ENCODE data around the gene LRRN4.

The LRRN4 gene

GRCh38 chr20:6053776-6054688 is at the start of gene LRRN4:
TSS of gene LRRN4 (minus strand) at chr20:6054060. CDS start at chr20:6052799, 1,261 bp downstream.
- FAIRE-seq = no peak

DNA sequence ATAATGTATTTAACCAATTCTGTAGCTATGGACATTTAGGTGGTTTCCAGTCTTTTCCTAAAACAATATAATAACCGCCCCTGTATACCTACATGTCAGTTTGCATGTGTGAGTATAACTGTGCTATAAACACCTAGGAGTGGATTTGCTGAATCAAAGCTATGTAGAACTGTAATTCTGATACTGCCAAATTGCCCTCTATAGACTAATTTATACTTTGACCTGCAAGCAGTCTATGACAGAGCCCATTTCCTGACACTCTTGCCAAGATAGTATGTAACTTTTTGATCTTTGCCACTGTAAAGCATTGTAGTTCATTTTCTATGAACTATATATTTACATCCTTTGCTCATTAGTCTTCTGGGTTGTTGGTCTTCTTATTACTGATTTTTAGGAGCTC is 49.4 kb upstream of the LRRN4 start:
- peak; percentile 91 for FAIRE-seq

DNA sequence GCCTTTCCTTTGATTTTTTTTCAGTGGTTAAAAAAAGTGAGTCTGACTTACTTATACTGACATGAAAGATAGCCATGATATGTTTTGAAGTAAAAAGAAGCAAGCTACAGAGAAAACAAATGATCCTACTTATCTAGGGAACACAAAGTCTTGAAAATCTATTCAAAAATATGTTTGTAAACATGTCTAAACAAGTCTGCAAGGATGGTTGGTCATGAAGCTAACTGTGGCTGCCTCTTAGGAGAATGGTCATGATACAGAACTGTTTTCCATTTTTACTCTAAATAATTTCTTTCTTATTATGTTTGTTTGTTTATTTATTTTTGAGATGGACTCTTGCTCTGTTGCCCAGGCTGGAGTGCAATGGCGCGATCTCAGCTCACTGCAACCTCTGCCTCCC is 47.5 kb upstream of the LRRN4 start:
- FAIRE-seq = no peak

GRCh38 chr20:6100246-6100645 is 46.4 kb upstream of the LRRN4 start:
- no peak for FAIRE-seq

DNA sequence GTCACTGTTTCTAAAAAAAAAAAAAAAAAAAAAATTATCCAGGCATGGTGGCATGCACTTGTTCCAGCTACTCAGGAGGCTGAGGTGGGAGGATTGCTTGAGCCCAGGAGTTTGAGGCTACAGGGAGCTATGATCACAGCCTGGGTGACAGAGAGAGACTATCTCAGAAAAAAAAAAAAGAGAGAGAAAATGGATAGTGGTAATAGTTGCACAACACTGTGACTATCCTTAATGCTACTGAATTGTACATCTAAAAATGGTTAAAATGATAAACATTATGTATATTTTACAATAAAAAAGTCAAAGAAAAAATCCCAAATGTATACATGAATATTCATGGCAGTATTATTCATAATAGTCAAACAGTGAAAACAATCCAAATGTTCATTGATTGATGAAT is 46.0 kb upstream of the LRRN4 start:
- FAIRE-seq = no peak

GRCh38 chr20:6095409-6095808 is 41.5 kb upstream of the LRRN4 start:
- FAIRE-seq = peak; percentile 69

DNA sequence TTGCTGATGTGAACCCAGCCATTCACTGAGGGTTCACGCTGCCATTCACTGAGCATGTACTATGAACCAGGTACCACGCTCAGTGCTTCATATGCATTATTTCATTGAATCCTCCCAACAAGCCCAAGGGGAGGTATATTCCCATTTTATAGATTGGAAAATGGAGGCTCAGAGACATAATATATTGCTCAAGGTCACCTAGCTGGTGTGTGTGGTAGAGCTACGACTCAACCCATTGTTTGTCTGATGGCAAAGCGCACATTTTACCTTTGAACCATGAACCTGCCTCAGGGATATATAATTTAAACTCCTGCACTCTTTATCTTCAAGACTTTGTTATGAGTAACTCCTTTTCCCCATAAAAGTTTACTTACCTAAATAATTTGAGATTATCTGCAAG is 40.7 kb upstream of the LRRN4 start:
- FAIRE-seq = no peak

DNA sequence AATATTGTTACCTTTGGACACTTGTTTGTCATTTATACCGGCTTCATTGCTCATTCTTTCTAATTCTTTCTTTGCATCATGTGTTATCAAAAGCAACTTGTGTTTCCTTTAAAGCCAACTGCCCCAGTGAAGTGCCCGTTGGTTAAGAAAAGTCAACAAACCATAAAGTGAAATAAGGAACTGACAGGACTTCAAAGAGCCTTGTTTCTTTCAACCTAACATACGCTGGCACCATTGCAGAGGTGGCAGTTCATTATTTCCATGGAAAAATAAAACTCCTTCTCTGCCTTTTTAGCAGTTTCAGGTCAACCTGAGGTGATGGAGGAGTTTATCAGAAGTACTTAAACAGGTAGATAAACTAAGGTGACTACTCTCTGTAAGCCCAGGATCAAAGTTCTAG is 40.2 kb upstream of the LRRN4 start:
- peak; percentile 49 for FAIRE-seq

- FAIRE-seq = no peak
These were observed 37.8 kb upstream of the LRRN4 start for GRCh38 chr20:6091661-6092060.

- no peak for FAIRE-seq
These were observed 33.0 kb upstream of the LRRN4 start for GRCh38 chr20:6086868-6087267.

- no peak for FAIRE-seq
These were observed 30.1 kb upstream of the LRRN4 start for GRCh38 chr20:6083926-6084325.

DNA sequence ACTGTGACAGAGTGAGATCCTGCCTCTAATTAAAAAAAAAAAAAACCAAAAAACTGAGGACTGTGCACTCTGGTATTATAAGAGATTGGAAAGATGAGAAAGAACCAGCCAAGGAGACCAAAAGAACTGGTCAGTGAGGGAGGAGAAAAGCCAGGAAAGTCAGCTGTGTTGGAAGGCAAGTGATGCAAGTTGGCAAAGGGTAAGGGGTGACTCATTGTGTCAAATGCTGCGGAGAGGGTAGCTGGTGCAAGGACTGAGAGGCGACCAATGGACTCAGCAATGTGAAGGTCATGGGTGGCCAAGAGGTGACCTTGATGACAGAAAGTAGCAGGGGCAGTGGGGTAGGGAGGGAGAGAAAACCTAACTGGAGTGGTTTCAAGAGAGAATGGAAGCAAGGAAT is 27.4 kb upstream of the LRRN4 start:
- FAIRE-seq = no peak

GRCh38 chr20:6079016-6079415 is 25.2 kb upstream of the LRRN4 start:
- FAIRE-seq = no peak

DNA sequence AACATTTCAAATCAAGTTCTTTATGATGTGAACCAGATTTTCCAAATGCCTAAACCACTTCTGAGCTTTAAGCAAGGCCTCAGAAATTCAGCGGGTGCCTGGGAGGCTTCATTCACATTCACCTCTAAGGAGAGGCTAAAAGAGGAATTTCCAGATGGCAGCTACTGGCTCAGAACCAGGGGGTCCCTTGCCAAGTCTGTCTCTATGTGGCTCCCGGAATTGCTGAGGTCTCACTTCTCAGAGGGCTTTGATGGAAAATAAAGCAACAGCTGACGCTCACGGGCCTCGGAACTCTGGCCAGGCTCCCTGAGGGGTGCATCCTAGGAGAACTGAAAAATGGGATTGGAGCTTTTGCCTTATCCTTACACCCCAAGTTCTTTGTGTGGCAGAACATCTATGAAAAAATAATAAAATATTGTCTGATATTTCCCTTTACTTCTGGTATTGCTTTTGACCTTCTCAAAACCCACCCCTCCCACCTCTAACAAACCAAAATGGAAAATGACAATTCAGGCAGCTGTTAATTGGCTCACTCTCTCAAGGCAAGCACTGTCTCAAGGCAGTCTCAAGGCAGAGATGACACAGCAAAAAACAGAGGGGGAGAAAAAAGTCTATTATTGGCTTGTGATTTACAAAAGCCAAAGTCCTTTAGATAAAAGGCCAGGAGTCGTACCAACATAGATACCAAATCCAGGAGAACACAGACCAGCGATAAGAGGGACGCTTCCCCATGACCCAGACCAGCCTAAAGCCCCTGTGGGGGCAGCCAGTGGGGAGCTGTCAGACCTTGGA is 21.8 kb upstream of the LRRN4 start:
- no peak for FAIRE-seq

DNA sequence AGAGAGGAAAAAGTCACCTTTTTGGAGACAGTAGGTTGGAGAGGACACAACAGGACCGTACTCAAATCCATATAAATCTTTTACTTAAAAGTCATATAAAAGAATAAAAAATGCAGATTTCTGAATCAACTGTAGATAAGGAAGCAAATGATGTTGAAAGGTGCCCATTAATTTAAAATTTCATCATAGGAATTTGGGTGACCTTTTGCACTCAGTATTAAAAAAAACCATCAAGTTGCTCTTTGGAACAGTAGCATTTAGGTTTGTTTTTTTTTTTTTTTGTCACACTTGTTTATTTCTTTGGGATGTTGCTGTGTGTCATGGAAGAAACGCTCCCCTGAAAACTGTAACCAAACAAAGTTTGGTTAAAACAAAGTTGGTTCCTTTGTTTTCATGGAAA is 20.9 kb upstream of the LRRN4 start:
- FAIRE-seq = no peak

- no peak for FAIRE-seq
These were observed 20.3 kb upstream of the LRRN4 start for GRCh38 chr20:6074145-6074561.

- FAIRE-seq = no peak
These were observed 17.2 kb upstream of the LRRN4 start for GRCh38 chr20:6070829-6071695.

- no peak for FAIRE-seq
These were observed 15.8 kb upstream of the LRRN4 start for GRCh38 chr20:6069669-6070068.

DNA sequence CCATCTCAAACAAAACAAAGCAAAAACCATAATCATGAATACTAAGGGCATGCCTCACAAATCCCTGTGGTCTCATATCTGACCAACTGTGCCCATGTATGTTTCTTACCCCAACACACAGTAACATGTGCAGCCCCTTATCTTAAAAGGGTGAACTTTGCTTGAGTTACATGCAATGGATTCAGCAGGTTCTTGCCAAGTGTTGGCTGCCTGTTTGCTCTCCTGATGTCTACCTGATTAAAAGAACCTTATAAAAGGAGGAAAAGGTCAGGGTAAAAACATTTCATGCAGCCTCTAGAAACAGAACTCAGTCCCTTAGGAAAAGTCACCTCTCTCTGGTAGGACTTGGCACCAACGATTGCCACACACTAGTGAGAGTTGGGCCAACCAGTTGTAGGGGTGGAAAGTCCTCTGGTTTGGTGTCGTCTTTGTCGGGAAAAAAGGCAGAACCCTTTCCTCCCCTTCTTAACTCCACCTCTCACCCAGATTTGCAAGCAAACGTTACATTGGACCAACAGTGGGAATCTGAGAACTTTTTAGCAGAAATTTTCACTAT is 14.0 kb upstream of the LRRN4 start:
- FAIRE-seq = no peak

GRCh38 chr20:6066582-6066981 is 12.7 kb upstream of the LRRN4 start:
- FAIRE-seq = no peak

- FAIRE-seq = no peak
These were observed 7.7 kb upstream of the LRRN4 start for GRCh38 chr20:6061544-6061943.

DNA sequence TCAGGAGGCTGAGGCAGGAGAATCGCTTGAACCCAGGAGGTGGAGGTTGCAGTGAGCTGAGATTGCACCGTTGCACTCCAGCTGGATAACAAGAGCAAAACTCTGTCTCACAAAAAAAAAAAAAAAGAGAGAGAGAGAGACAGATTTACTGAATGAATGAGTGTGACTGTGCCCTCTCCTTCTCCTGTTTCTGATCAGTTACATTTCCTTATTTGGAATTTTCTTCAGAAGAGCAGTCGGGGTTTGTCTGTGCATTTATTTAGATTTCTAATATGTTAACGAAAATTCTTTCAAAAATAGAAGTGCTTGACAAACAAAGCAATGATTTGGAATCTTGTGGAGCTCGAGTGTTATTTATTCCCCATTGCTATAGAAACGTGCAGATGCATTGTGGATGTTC is 6.4 kb upstream of the LRRN4 start:
- no peak for FAIRE-seq
